HepG2 (cell line): ENCODE measurements around the gene C11orf68. TPM values are rescaled to one million over a fixed set of nuclear protein-coding genes. Genes with fewer than 3 reads are reported as not detected.

Experiments used
- EED ChIP-seq: sonication (generic); formaldehyde crosslinking; IDR thresholded peaks from 2 replicates; pipeline ENCODE4 v1.5.0; 2020; ENCODE audit warnings: mild to moderate bottlenecking, missing genetic modification reagents
- HDAC2 ChIP-seq: sonication (generic); formaldehyde crosslinking; IDR thresholded peaks from 2 replicates; pipeline ENCODE4 v1.4.0; 2020; ENCODE audit warnings: missing genetic modification reagents
- HMGXB3 ChIP-seq: sonication (generic); formaldehyde crosslinking; IDR thresholded peaks from 2 replicates; pipeline ENCODE4 v1.4.0; 2020; ENCODE audit warnings: missing genetic modification reagents, borderline replicate concordance
- HNF1A ChIP-seq, 2 experiments: sonication (generic) in 1 of 2; formaldehyde crosslinking in 1 of 2; IDR thresholded peaks; 2 replicates each; pipeline versions ENCODE4 v1.4.0 to v1.6.1; 2016 to 2020; ENCODE audit warnings: borderline replicate concordance in 1 of 2, low read depth in 1 of 2, mild to moderate bottlenecking in 1 of 2, missing genetic modification reagents in 1 of 2
- MED13 ChIP-seq: sonication (generic); formaldehyde crosslinking; IDR thresholded peaks from 2 replicates; pipeline ENCODE4 v1.5.0; 2020; ENCODE audit warnings: missing genetic modification reagents
- NCOA2 ChIP-seq: sonication (generic); formaldehyde crosslinking; IDR thresholded peaks from 2 replicates; pipeline ENCODE4 v1.8.0; 2022; ENCODE audit warnings: inconsistent platforms
- NRL ChIP-seq: sonication (generic); formaldehyde crosslinking; IDR thresholded peaks from 2 replicates; pipeline ENCODE4 v1.5.0; 2020; ENCODE audit warnings: missing genetic modification reagents, mild to moderate bottlenecking, moderate library complexity, borderline replicate concordance
- RBM22 ChIP-seq: fragments of 200-400 bp; formaldehyde crosslinking; optimal IDR thresholded peaks from 2 replicates; pipeline ENCODE3; 2017; ENCODE audit warnings: mild to moderate bottlenecking, low read length, moderate library complexity
- SMARCE1 ChIP-seq: fragments of 450-650 bp; IDR thresholded peaks from 2 replicates; pipeline ENCODE4 v1.6.1; 2017; ENCODE audit warnings: borderline replicate concordance
- TSC22D2 ChIP-seq: sonication (generic); formaldehyde crosslinking; IDR thresholded peaks from 2 replicates; pipeline ENCODE4 v1.5.1; 2020; ENCODE audit warnings: missing genetic modification reagents, mild to moderate bottlenecking, borderline replicate concordance
- ZNF281 ChIP-seq: sonication (generic); formaldehyde crosslinking; IDR thresholded peaks from 2 replicates; pipeline ENCODE4 v1.4.0; 2020; ENCODE audit warnings: missing genetic modification reagents, borderline replicate concordance
- ZNF282 ChIP-seq: fragments of 450-650 bp; IDR thresholded peaks from 2 replicates; pipeline ENCODE4 v1.6.1; 2018; ENCODE audit not compliant: partially characterized antibody
- ZNF3 ChIP-seq: IDR thresholded peaks from 2 replicates; pipeline ENCODE4 v1.7.0; 2017; ENCODE audit warnings: inconsistent platforms
- ZNF543 ChIP-seq: sonication (generic); formaldehyde crosslinking; IDR thresholded peaks from 2 replicates; pipeline ENCODE4 v1.4.0; 2020; ENCODE audit warnings: mild to moderate bottlenecking, missing genetic modification reagents
- ZNF629 ChIP-seq: sonication (generic); formaldehyde crosslinking; conservative IDR thresholded peaks from 2 replicates; pipeline ENCODE4 v1.5.0; 2020; ENCODE audit warnings: missing genetic modification reagents
- ZNF652 ChIP-seq: IDR thresholded peaks from 2 replicates; pipeline ENCODE4 v1.6.1; 2016; ENCODE audit warnings: low read depth, borderline replicate concordance
- ZNF670 ChIP-seq: sonication (generic); formaldehyde crosslinking; IDR thresholded peaks from 2 replicates; pipeline ENCODE4 v1.8.0; 2022; ENCODE audit warnings: mild to moderate bottlenecking, missing genetic modification reagents, borderline replicate concordance
- ZNF678 ChIP-seq: sonication (generic); formaldehyde crosslinking; IDR thresholded peaks from 2 replicates; pipeline ENCODE4 v1.4.0; 2020; ENCODE audit warnings: mild to moderate bottlenecking, missing genetic modification reagents
- polyA plus RNA-seq, 8 experiments: library from polyadenylated mRNA; depleted of rRNA in 3 of 8; stranded (reverse) in 7 of 8; unstranded in 1 of 8; fragments of >200 nt; fragmentation: Illumina TruSeq in 4 of 8; extraction: Trizol in 4 of 8; gene quantifications; 2 replicates each; pipeline versions ENCODE4 v1.2.1 to v1.2.3, GENCODE V29; 2011 to 2016; ENCODE audit warnings: low read depth in 4 of 8, missing spikeins in 1 of 8, mixed read lengths in 1 of 8; ENCODE audit not compliant: insufficient read depth in 1 of 8
- total RNA-seq, 5 experiments: library from RNA; depleted of rRNA; stranded (reverse); fragments of >200 nt; fragmentation: Illumina TruSeq; extraction: Trizol; gene quantifications; 2 replicates each; pipeline ENCODE4 v1.2.3, GENCODE V29; 2016; ENCODE audit warnings: low read depth in 1 of 5

C11orf68 gene
- total and polyA plus RNA-seq, 2 of the 13 experiments (the other 11 are each of a cell fraction or from before 2014, with no cell fraction given): 8.4 to 28.3 TPM

- TF ChIP-seq ZNF670 (CRISPR knock-in tag) (no peak), SMARCE1 (no peak), TSC22D2 (CRISPR knock-in tag) (no peak), ZNF678 (CRISPR knock-in tag) (no peak), NCOA2 (CRISPR knock-in tag) (no peak), ZNF629 (peak; percentile 97), HDAC2 (CRISPR knock-in tag) (no peak), ZNF3 (no peak), RBM22 (no peak), ZNF281 (CRISPR knock-in tag) (no peak), EED (CRISPR knock-in tag) (no peak), MED13 (CRISPR knock-in tag) (no peak), ZNF543 (no peak), ZNF652 (CRISPR knock-in tag) (no peak), ZNF282 (no peak), NRL (peak; percentile 47), HMGXB3 (CRISPR knock-in tag) (no peak), HNF1A (IDR thresholded peaks at IDR 0.05; ENCODE audit: low read depth) (no peak), HNF1A (CRISPR knock-in tag; IDR thresholded peaks at IDR 0.05; ENCODE audit: borderline replicate concordance) (no peak)
Observed at GRCh38 chr11:65918211-65919140, at the start of gene C11orf68 (continued).
